ENCODE measurements around the gene ABCA6. TPM values are rescaled to one million over a fixed set of nuclear protein-coding genes. Genes with fewer than 3 reads are reported as not detected.
A peak's percentile ranks its signal among the peaks of the same experiment; 100 is the strongest.

Gene ABCA6
- total and polyA plus RNA-seq, 4 donors, result 7.8 to 200 (median 35.7) TPM

DNA sequence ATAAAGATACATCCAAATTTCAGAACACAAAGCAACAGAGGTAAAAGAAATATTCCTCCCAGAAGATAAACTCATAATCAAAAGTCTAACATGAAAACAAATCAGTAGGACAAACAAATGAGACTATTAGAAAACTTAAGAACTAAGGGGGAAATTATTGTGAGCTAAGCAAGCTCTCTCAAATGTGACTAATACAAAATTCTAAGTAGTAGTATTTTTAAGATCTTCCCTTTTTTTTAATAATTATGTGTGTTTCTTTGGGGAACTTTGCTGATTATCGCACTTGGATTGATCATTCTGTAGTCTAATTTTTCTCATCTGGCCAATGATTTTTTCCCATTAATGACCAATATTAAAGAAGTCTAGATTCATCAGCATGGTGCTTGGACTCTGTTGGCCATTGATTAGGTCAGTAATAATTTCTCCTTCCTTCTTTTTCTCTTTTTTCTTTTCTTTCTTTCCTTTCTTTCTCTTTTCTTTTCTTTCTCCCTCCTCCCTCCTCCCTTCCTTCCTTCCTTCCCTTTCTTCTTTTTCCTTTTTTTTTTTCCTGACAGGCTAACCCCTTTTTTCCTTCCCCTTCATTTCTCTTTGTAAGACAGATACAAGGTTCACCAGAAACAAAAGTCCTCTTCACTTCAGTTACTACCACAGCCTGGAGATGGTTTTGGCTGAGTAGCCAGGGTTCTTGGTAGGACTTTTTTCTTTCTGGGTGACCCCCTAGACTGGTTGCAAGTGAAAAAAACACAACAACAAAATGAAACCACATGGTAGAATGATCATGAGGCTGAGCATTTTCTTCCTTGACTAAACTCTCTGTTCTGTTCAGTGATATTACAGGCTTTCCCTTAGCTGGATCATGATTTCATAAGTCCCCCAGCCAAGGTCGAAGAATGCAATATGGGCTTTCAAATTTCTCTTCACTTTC lies 2.9 kb upstream of the ABCA6 start:
- DNase-seq, result no peak
- 89% methylated on average over 2 of the region's 2 CpGs for WGBS, 2 donors
- no peaks in the 10 kb centered on the region for H3K4me1 ChIP-seq (ENCODE audit: control insufficient read depth in 1 of 2, insufficient read depth in 2 of 2, low read length in 2 of 2)
- H3K36me3 ChIP-seq (ENCODE audit: control insufficient read depth in 1 of 2, insufficient read depth in 2 of 2, low read length in 1 of 2), result no peaks in the 10 kb centered on the region
- no peak for ATAC-seq (ENCODE audit: low FRiP score)
- H3K27ac ChIP-seq (ENCODE audit: low read depth in 1 of 2, low read length in 2 of 2), result no peak overlapping the region
- no peaks in the 10 kb centered on the region for H3K9me3 ChIP-seq (ENCODE audit: control insufficient read depth, low read length)
- intact Hi-C loops (cut with DNase I), result no loop called here
- no peaks in the 10 kb centered on the region for H3K27me3 ChIP-seq (ENCODE audit: control insufficient read depth in 1 of 2, insufficient read depth in 2 of 2, low read length in 1 of 2)
- no peak overlapping the region for H3K4me3 ChIP-seq (ENCODE audit: low read length in 2 of 2)

- no peak for ATAC-seq (ENCODE audit: low FRiP score)
- intact Hi-C loops (cut with DNase I), result no loop called here
- Histone ChIP-seq H3K27ac (ENCODE audit: low read depth in 1 of 2, low read length in 2 of 2) (no peak overlapping the region), H3K27me3 (ENCODE audit: control insufficient read depth in 1 of 2, insufficient read depth in 2 of 2, low read length in 1 of 2) (no peaks in the 10 kb centered on the region), H3K36me3 (ENCODE audit: control insufficient read depth in 1 of 2, insufficient read depth in 2 of 2, low read length in 1 of 2) (no peaks in the 10 kb centered on the region), H3K4me3 (ENCODE audit: low read length in 2 of 2) (no peak overlapping the region), H3K9me3 (ENCODE audit: control insufficient read depth, low read length) (no peaks in the 10 kb centered on the region), H3K4me1 (ENCODE audit: control insufficient read depth in 1 of 2, insufficient read depth in 2 of 2, low read length in 2 of 2) (no peaks in the 10 kb centered on the region)
- DNase-seq, result no peak
- 89 to 92% methylated on average over 3 of the region's 3 CpGs for WGBS, 2 donors
Measured at GRCh38 chr17:69143683-69144231, 2.1 kb upstream of the ABCA6 start.

GRCh38 chr17:69143151-69143550 lies 1.5 kb upstream of the ABCA6 start:
- H3K27me3 ChIP-seq (ENCODE audit: control insufficient read depth in 1 of 2, insufficient read depth in 2 of 2, low read length in 1 of 2), result no peaks in the 10 kb centered on the region
- no peak overlapping the region for H3K27ac ChIP-seq (ENCODE audit: low read depth in 1 of 2, low read length in 2 of 2)
- H3K4me1 ChIP-seq (ENCODE audit: control insufficient read depth in 1 of 2, insufficient read depth in 2 of 2, low read length in 2 of 2), result no peaks in the 10 kb centered on the region
- no peak overlapping the region for H3K4me3 ChIP-seq (ENCODE audit: low read length in 2 of 2)
- ATAC-seq (ENCODE audit: low FRiP score), result no peak
- no peak for DNase-seq
- no peaks in the 10 kb centered on the region for H3K36me3 ChIP-seq (ENCODE audit: control insufficient read depth in 1 of 2, insufficient read depth in 2 of 2, low read length in 1 of 2)
- intact Hi-C loops (cut with DNase I), result no loop called here
- WGBS, 2 donors, result 89 to 97% methylated on average over 1 of the region's 1 CpG
- no peaks in the 10 kb centered on the region for H3K9me3 ChIP-seq (ENCODE audit: control insufficient read depth, low read length)

DNA sequence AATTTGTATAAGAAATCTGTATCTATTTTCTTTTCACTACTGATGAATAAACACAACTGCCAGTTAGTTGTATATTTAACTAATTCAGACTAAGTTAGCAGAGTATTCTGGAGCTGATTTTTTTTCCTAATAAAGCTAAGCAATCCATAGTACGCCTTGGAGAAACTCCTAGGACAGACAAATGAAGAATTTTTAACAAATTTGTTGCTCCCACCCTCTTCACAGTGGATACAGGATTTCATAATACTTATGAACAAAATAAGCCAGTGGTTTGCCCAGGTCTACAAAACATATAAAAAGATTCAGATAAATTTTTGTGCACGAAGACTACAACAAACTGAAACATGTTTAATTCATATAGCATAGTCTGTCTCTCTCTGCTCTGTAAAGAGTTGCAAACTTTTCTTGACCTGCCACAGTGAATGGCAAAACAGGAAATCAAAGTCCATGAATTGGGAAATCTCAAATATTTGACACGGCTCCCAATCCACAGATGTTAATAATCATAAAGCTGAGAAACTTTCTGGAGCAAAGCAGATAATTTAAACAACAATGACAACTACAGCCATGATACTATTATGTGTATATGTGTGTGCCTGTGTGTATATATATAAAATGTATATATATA lies 594 bp upstream of the ABCA6 start:
- intact Hi-C loops (cut with DNase I), result no loop called here
- no peak overlapping the region for H3K4me3 ChIP-seq (ENCODE audit: low read length in 2 of 2)
- H3K36me3 ChIP-seq (ENCODE audit: control insufficient read depth in 1 of 2, insufficient read depth in 2 of 2, low read length in 1 of 2), result no peaks in the 10 kb centered on the region
- 56% methylated on average over 3 of the region's 3 CpGs for WGBS, 2 donors
- no peaks in the 10 kb centered on the region for H3K27me3 ChIP-seq (ENCODE audit: control insufficient read depth in 1 of 2, insufficient read depth in 2 of 2, low read length in 1 of 2)
- ATAC-seq (ENCODE audit: low FRiP score) (peak; percentile 64), DNase-seq (no peak)
- H3K4me1 ChIP-seq (ENCODE audit: control insufficient read depth in 1 of 2, insufficient read depth in 2 of 2, low read length in 2 of 2), result no peaks in the 10 kb centered on the region
- no peak overlapping the region for H3K27ac ChIP-seq (ENCODE audit: low read depth in 1 of 2, low read length in 2 of 2)
- no peaks in the 10 kb centered on the region for H3K9me3 ChIP-seq (ENCODE audit: control insufficient read depth, low read length)

- no peaks in the 10 kb centered on the region for H3K4me1 ChIP-seq (ENCODE audit: control insufficient read depth in 1 of 2, insufficient read depth in 2 of 2, low read length in 2 of 2)
- H3K4me3 ChIP-seq (ENCODE audit: low read length in 2 of 2), result no peak overlapping the region
- no peak for ATAC-seq (ENCODE audit: low FRiP score)
- no peaks in the 10 kb centered on the region for H3K36me3 ChIP-seq (ENCODE audit: control insufficient read depth in 1 of 2, insufficient read depth in 2 of 2, low read length in 1 of 2)
- intact Hi-C loops (cut with DNase I), result no loop called here
- no peaks in the 10 kb centered on the region for H3K9me3 ChIP-seq (ENCODE audit: control insufficient read depth, low read length)
- no peak for DNase-seq
- H3K27me3 ChIP-seq (ENCODE audit: control insufficient read depth in 1 of 2, insufficient read depth in 2 of 2, low read length in 1 of 2), result no peaks in the 10 kb centered on the region
- H3K27ac ChIP-seq (ENCODE audit: low read depth in 1 of 2, low read length in 2 of 2), result no peak overlapping the region
- WGBS, 2 donors, result 70% methylated on average over 3 of the region's 3 CpGs
Measured at GRCh38 chr17:69134112-69134511, 7.6 kb downstream of the ABCA6 start.

DNA sequence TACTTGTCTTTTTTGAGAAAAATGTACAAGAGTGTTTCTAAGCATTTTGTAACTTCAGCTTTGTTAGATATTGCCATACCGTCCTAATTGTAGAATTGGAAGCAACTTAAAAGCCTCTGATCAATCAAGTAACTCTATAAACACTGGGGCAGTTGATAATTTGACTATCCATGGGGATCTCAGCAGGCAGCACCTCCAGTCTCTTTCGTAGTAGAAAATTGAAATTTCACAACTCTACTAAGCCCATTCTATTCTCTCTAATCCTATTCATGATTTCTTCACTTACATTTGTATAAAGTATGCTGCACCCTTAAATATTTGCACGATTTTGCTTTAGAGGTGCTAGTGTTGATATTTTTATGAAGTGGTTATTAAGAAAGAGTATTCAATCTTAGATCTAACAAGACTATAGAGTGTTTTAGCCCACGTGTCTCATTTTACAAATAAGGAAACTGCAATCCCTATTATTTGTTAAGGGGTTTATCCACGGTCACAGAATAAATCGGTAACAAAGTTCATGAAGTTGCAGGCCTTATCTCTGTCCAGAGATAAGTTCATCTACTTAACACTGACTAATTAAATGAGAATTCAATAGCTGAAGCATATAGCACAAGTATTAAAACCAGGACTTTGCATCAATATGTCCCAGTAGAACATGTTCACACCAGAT lies 10.9 kb downstream of the ABCA6 start:
- ATAC-seq (ENCODE audit: low FRiP score) (no peak), DNase-seq (no peak)
- WGBS, 2 donors, result 70 to 76% methylated on average over 6 of the region's 6 CpGs
- Histone ChIP-seq H3K4me3 (ENCODE audit: low read length in 2 of 2) (no peak overlapping the region), H3K9me3 (ENCODE audit: control insufficient read depth, low read length) (no peaks in the 10 kb centered on the region), H3K36me3 (ENCODE audit: control insufficient read depth in 1 of 2, insufficient read depth in 2 of 2, low read length in 1 of 2) (no peaks in the 10 kb centered on the region), H3K4me1 (ENCODE audit: control insufficient read depth in 1 of 2, insufficient read depth in 2 of 2, low read length in 2 of 2) (no peaks in the 10 kb centered on the region), H3K27ac (ENCODE audit: low read depth in 1 of 2, low read length in 2 of 2) (no peak overlapping the region), H3K27me3 (ENCODE audit: control insufficient read depth in 1 of 2, insufficient read depth in 2 of 2, low read length in 1 of 2) (no peaks in the 10 kb centered on the region)
- intact Hi-C loops (cut with DNase I), result no loop called here

DNA sequence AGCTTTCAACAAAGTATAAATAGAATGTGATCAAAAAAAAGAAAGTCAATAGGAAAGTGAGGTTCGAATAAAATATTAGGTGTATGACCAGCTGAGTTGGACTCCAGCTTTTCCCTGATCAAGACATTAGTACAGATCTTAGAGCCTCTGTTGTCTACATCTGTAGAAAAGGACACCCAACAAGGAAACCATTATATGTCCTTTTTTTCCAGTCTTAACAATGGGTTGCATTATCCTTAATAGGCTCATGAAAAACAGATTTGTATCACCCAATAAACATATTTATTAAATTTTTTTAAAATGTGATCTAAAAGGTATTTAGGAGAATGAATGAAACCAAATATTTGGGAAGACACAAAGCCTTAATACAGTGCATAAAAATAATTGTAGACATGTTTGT lies 18.1 kb downstream of the ABCA6 start:
- intact Hi-C loops (cut with DNase I), result no loop called here
- Histone ChIP-seq H3K27me3 (ENCODE audit: control insufficient read depth in 1 of 2, insufficient read depth in 2 of 2, low read length in 1 of 2) (no peaks in the 10 kb centered on the region), H3K36me3 (ENCODE audit: control insufficient read depth in 1 of 2, insufficient read depth in 2 of 2, low read length in 1 of 2) (no peaks in the 10 kb centered on the region)

GRCh38 chr17:69122065-69122464 lies 19.6 kb downstream of the ABCA6 start:
- Histone ChIP-seq H3K9me3 (ENCODE audit: control insufficient read depth, low read length) (no peaks in the 10 kb centered on the region), H3K27me3 (ENCODE audit: control insufficient read depth in 1 of 2, insufficient read depth in 2 of 2, low read length in 1 of 2) (no peaks in the 10 kb centered on the region), H3K4me3 (ENCODE audit: low read length in 2 of 2) (no peak overlapping the region), H3K27ac (ENCODE audit: low read depth in 1 of 2, low read length in 2 of 2) (no peak overlapping the region), H3K4me1 (ENCODE audit: control insufficient read depth in 1 of 2, insufficient read depth in 2 of 2, low read length in 2 of 2) (peaks cover 0 to 3% of the 10 kb centered on the region in 2 donors), H3K36me3 (ENCODE audit: control insufficient read depth in 1 of 2, insufficient read depth in 2 of 2, low read length in 1 of 2) (no peaks in the 10 kb centered on the region)
- DNase-seq (no peak), ATAC-seq (ENCODE audit: low FRiP score) (no peak)
- intact Hi-C loops (cut with DNase I), result no loop called here
- 91 to 95% methylated on average over 5 of the region's 5 CpGs for WGBS, 2 donors

More for the DNA sequence above, 18.1 kb downstream of the ABCA6 start:
- no peaks in the 10 kb centered on the region for H3K9me3 ChIP-seq (ENCODE audit: control insufficient read depth, low read length)
- no peak overlapping the region for H3K27ac ChIP-seq (ENCODE audit: low read depth in 1 of 2, low read length in 2 of 2)
- ATAC-seq (ENCODE audit: low FRiP score) (no peak), DNase-seq (no peak)
- 79 to 85% methylated on average over 1 of the region's 1 CpG for WGBS, 2 donors
- no peaks in the 10 kb centered on the region for H3K4me1 ChIP-seq (ENCODE audit: control insufficient read depth in 1 of 2, insufficient read depth in 2 of 2, low read length in 2 of 2)
- H3K4me3 ChIP-seq (ENCODE audit: low read length in 2 of 2), result no peak overlapping the region
